CD4-positive, CD25-positive, alpha-beta regulatory T cell (primary cell): ENCODE measurements around the gene GRM5. TPM values are rescaled to one million over a fixed set of nuclear protein-coding genes. Genes with fewer than 3 reads are reported as not detected.
A peak's percentile ranks its signal among the peaks of the same experiment; 100 is the strongest.

Experiments used
- ATAC-seq, 2 donors: fragments of 150-1000 bp; cut with Tn5 transposase; one replicate each; pipeline ENCODE4 v1.10.0; 2021; ENCODE audit warnings: low read depth in 2 of 2, moderate number of reproducible peaks in 2 of 2, moderate library complexity in 1 of 2
- DNase-seq, 3 donors: peaks; one replicate each; pipeline versions ENCODE4 v3.0.0 to v3.0.0-alpha.2; 2012 to 2022; ENCODE audit warnings: mixed read lengths in 1 of 3
- H3K27ac ChIP-seq: one replicate; pipeline ENCODE4 v1.7.0; 2013; ENCODE audit warnings: mild to moderate bottlenecking, low read length; ENCODE audit not compliant: insufficient read depth, poor library complexity, severe bottlenecking
- H3K27me3 ChIP-seq: one replicate; pipeline ENCODE4 v1.7.0; 2013; ENCODE audit warnings: low read length; ENCODE audit not compliant: control insufficient read depth, insufficient read depth
- H3K36me3 ChIP-seq: one replicate; pipeline ENCODE4 v1.7.0; 2013; ENCODE audit warnings: mild to moderate bottlenecking, low read length, moderate library complexity; ENCODE audit not compliant: control insufficient read depth, insufficient read depth
- H3K4me1 ChIP-seq: 2 replicates; pipeline ENCODE4 v1.7.0; 2013; ENCODE audit warnings: mild to moderate bottlenecking, low read length; ENCODE audit not compliant: insufficient read depth, control insufficient read depth, poor library complexity, severe bottlenecking
- H3K4me3 ChIP-seq: one replicate; pipeline ENCODE4 v1.7.0; 2013; ENCODE audit warnings: low read depth, mild to moderate bottlenecking, low read length, moderate library complexity
- H3K9me3 ChIP-seq, 2 experiments: 1 replicate in 1 of 2; 2 replicates in 1 of 2; pipeline ENCODE4 v1.7.0; 2013; ENCODE audit warnings: low read length in 2 of 2, mild to moderate bottlenecking in 1 of 2, moderate library complexity in 1 of 2; ENCODE audit not compliant: control insufficient read depth in 2 of 2
- H3K27ac Mint-ChIP-seq, 3 donors: one replicate each; pipeline ENCODE4 v1.8.0; 2020 to 2022; ENCODE audit warnings: mild to moderate bottlenecking in 3 of 3, mixed read lengths in 3 of 3, moderate library complexity in 2 of 3
- H3K27me3 Mint-ChIP-seq: one replicate; pipeline ENCODE4 v1.8.0; 2022; ENCODE audit warnings: mild to moderate bottlenecking, mixed read lengths
- H3K36me3 Mint-ChIP-seq: one replicate; pipeline ENCODE4 v1.8.0; 2020; ENCODE audit warnings: mixed read lengths
- H3K4me1 Mint-ChIP-seq, 4 donors: one replicate each; pipeline ENCODE4 v1.8.0; 2020 to 2022; ENCODE audit warnings: mixed read lengths in 4 of 4, mild to moderate bottlenecking in 1 of 4
- H3K4me3 Mint-ChIP-seq, 4 donors: one replicate each; pipeline ENCODE4 v1.8.0; 2020 to 2022; ENCODE audit warnings: mild to moderate bottlenecking in 4 of 4, mixed read lengths in 4 of 4, moderate library complexity in 3 of 4
- H3K9me3 Mint-ChIP-seq, 7 donors: one replicate each; pipeline ENCODE4 v1.8.0; 2020 to 2022; ENCODE audit warnings: mixed read lengths in 7 of 7, mild to moderate bottlenecking in 3 of 7, moderate library complexity in 2 of 7
- polyA plus RNA-seq, 4 donors: library from polyadenylated mRNA; unstranded; fragments of 300-500 nt; fragmentation: Illumina TruSeq; gene quantifications; one replicate each; pipeline ENCODE4 v1.2.3, GENCODE V29; 2021
- total RNA-seq: library from RNA; stranded (reverse); gene quantifications from one replicate; pipeline ENCODE4 v1.2.3, GENCODE V29; 2022

The GRM5 gene
- total and polyA plus RNA-seq, 5 donors from 2014 or later, result not detected

GRCh38 chr11:88692306-88693086 is 373.3 kb downstream of the GRM5 start:
- ATAC-seq (no peak), DNase-seq (no peak)
- no peaks in the 10 kb centered on the region for H3K27me3 ChIP-seq
- no peaks in the 10 kb centered on the region for H3K9me3 ChIP-seq
- no peak overlapping the region for H3K4me3 ChIP-seq
- no peak overlapping the region for H3K4me3 Mint-ChIP-seq
- H3K36me3 ChIP-seq, result no peaks in the 10 kb centered on the region
- no peaks in the 10 kb centered on the region for H3K36me3 Mint-ChIP-seq
- H3K4me1 ChIP-seq, result no peaks in the 10 kb centered on the region
- peaks cover 0 to 9% (median 3%) of the 10 kb centered on the region in 4 donors for H3K4me1 Mint-ChIP-seq
- no peak overlapping the region for H3K27ac Mint-ChIP-seq
- H3K9me3 Mint-ChIP-seq, result peaks cover 0 to 1% (median 0%) of the 10 kb centered on the region in 7 donors
- H3K27me3 Mint-ChIP-seq, result no peaks in the 10 kb centered on the region
- H3K27ac ChIP-seq, result no peak overlapping the region

- Mint-ChIP-seq H3K36me3 (no peaks in the 10 kb centered on the region), H3K27ac (peak overlapping the region in 1 of 3 donors; percentile 55), H3K27me3 (no peaks in the 10 kb centered on the region), H3K4me3 (no peak overlapping the region), H3K4me1 (peaks cover 0 to 9% (median 3%) of the 10 kb centered on the region in 4 donors), H3K9me3 (peaks cover 0 to 5% (median 0%) of the 10 kb centered on the region in 7 donors)
- H3K4me1 ChIP-seq, result no peaks in the 10 kb centered on the region
- H3K9me3 ChIP-seq, result no peaks in the 10 kb centered on the region
- H3K4me3 ChIP-seq, result no peak overlapping the region
- peak in 2 of 3 donors; percentile 18 to 39 for DNase-seq
- H3K27me3 ChIP-seq, result no peaks in the 10 kb centered on the region
- H3K27ac ChIP-seq, result no peak overlapping the region
- peak; percentile 69 to 81 for ATAC-seq
- H3K36me3 ChIP-seq, result no peaks in the 10 kb centered on the region
Measured at GRCh38 chr11:88689548-88690240, 376.1 kb downstream of the GRM5 start.

- no peak overlapping the region for H3K27ac ChIP-seq
- no peaks in the 10 kb centered on the region for H3K9me3 ChIP-seq
- no peaks in the 10 kb centered on the region for H3K27me3 ChIP-seq
- Mint-ChIP-seq H3K9me3 (peaks cover 2 to 15% (median 5%) of the 10 kb centered on the region in 7 donors), H3K4me3 (no peak overlapping the region), H3K27me3 (no peaks in the 10 kb centered on the region), H3K36me3 (no peaks in the 10 kb centered on the region), H3K4me1 (no peaks in the 10 kb centered on the region), H3K27ac (no peak overlapping the region)
- H3K4me3 ChIP-seq, result no peak overlapping the region
- no peaks in the 10 kb centered on the region for H3K4me1 ChIP-seq
- H3K36me3 ChIP-seq, result no peaks in the 10 kb centered on the region
- ATAC-seq (no peak), DNase-seq (no peak)
Measured at GRCh38 chr11:88683024-88683423, 382.8 kb downstream of the GRM5 start.

GRCh38 chr11:88680806-88681205 is 385.0 kb downstream of the GRM5 start:
- ATAC-seq (no peak), DNase-seq (no peak)
- no peaks in the 10 kb centered on the region for H3K4me1 ChIP-seq
- H3K36me3 Mint-ChIP-seq, result no peaks in the 10 kb centered on the region
- H3K9me3 ChIP-seq, result no peaks in the 10 kb centered on the region
- H3K36me3 ChIP-seq, result no peaks in the 10 kb centered on the region
- no peak overlapping the region for H3K4me3 Mint-ChIP-seq
- H3K4me1 Mint-ChIP-seq, result no peaks in the 10 kb centered on the region
- no peak overlapping the region for H3K4me3 ChIP-seq
- H3K27me3 Mint-ChIP-seq, result no peaks in the 10 kb centered on the region
- no peak overlapping the region for H3K27ac ChIP-seq
- H3K9me3 Mint-ChIP-seq, result peaks cover 2 to 15% (median 5%) of the 10 kb centered on the region in 7 donors
- H3K27ac Mint-ChIP-seq, result no peak overlapping the region
- H3K27me3 ChIP-seq, result no peaks in the 10 kb centered on the region

- Histone ChIP-seq H3K27me3 (no peaks in the 10 kb centered on the region), H3K4me1 (no peaks in the 10 kb centered on the region), H3K9me3 (no peaks in the 10 kb centered on the region), H3K4me3 (no peak overlapping the region), H3K36me3 (no peaks in the 10 kb centered on the region), H3K27ac (no peak overlapping the region)
- DNase-seq (no peak), ATAC-seq (no peak)
- Mint-ChIP-seq H3K36me3 (no peaks in the 10 kb centered on the region), H3K9me3 (peaks cover 0 to 1% (median 0%) of the 10 kb centered on the region in 7 donors), H3K27ac (no peak overlapping the region), H3K4me3 (no peak overlapping the region), H3K4me1 (no peaks in the 10 kb centered on the region), H3K27me3 (no peaks in the 10 kb centered on the region)
Measured at GRCh38 chr11:88666364-88666763, 399.4 kb downstream of the GRM5 start.

GRCh38 chr11:88657076-88657738 is 408.6 kb downstream of the GRM5 start:
- H3K9me3 Mint-ChIP-seq, result no peaks in the 10 kb centered on the region
- no peaks in the 10 kb centered on the region for H3K36me3 Mint-ChIP-seq
- H3K27ac ChIP-seq, result no peak overlapping the region
- no peak for DNase-seq
- no peaks in the 10 kb centered on the region for H3K36me3 ChIP-seq
- no peaks in the 10 kb centered on the region for H3K27me3 ChIP-seq
- peak overlapping the region in 2 of 3 donors; percentile 16 to 17 for H3K27ac Mint-ChIP-seq
- ATAC-seq, result no peak
- H3K27me3 Mint-ChIP-seq, result no peaks in the 10 kb centered on the region
- H3K4me3 Mint-ChIP-seq, result peak overlapping the region in 1 of 4 donors; percentile 40
- H3K4me1 Mint-ChIP-seq, result peaks cover 0 to 13% (median 7%) of the 10 kb centered on the region in 4 donors
- H3K9me3 ChIP-seq, result no peaks in the 10 kb centered on the region
- H3K4me3 ChIP-seq, result no peak overlapping the region
- no peaks in the 10 kb centered on the region for H3K4me1 ChIP-seq

GRCh38 chr11:88656283-88656682 is 409.5 kb downstream of the GRM5 start:
- ATAC-seq (no peak), DNase-seq (no peak)
- no peaks in the 10 kb centered on the region for H3K4me1 ChIP-seq
- no peaks in the 10 kb centered on the region for H3K27me3 ChIP-seq
- Mint-ChIP-seq H3K27ac (no peak overlapping the region), H3K9me3 (no peaks in the 10 kb centered on the region), H3K27me3 (no peaks in the 10 kb centered on the region), H3K36me3 (no peaks in the 10 kb centered on the region), H3K4me3 (no peak overlapping the region), H3K4me1 (peaks cover 0 to 13% (median 7%) of the 10 kb centered on the region in 4 donors)
- H3K27ac ChIP-seq, result no peak overlapping the region
- H3K36me3 ChIP-seq, result no peaks in the 10 kb centered on the region
- H3K9me3 ChIP-seq, result no peaks in the 10 kb centered on the region
- H3K4me3 ChIP-seq, result no peak overlapping the region
